Measurements from ENCODE around the gene NGEF.

GRCh38 chr2:232852676-232853075 is 160.4 kb downstream of the NGEF start:
- TF ChIP-seq CTCF (IDR thresholded peaks at IDR 0.05), result no peak
- no peak for TF ChIP-seq POLR2A (IDR thresholded peaks at IDR 0.05)

Measured in uterus (tissue), 2 donors.